GM19043 (cell line): ENCODE data around the gene ELMO1.

Experiments used
- ATAC-seq: cut with Tn5 transposase; IDR thresholded peaks from one replicate; pipeline ENCODE4 v1.9.1; 2021; ENCODE audit warnings: low read depth; ENCODE audit not compliant: unreplicated experiment

The ELMO1 gene

GRCh38 chr7:36910401-36910800 lies 538.3 kb downstream of the ELMO1 start:
- ATAC-seq: no peak

GRCh38 chr7:36906956-36907635 lies 541.6 kb downstream of the ELMO1 start:
- ATAC-seq: no peak

GRCh38 chr7:36906448-36906847 lies 542.2 kb downstream of the ELMO1 start:
- no peak for ATAC-seq

GRCh38 chr7:36905841-36906240 lies 542.8 kb downstream of the ELMO1 start:
- ATAC-seq: no peak

- no peak for ATAC-seq
These were observed 543.9 kb downstream of the ELMO1 start for GRCh38 chr7:36904802-36905201.

- no peak for ATAC-seq
These were observed 544.6 kb downstream of the ELMO1 start for GRCh38 chr7:36904101-36904500.

DNA sequence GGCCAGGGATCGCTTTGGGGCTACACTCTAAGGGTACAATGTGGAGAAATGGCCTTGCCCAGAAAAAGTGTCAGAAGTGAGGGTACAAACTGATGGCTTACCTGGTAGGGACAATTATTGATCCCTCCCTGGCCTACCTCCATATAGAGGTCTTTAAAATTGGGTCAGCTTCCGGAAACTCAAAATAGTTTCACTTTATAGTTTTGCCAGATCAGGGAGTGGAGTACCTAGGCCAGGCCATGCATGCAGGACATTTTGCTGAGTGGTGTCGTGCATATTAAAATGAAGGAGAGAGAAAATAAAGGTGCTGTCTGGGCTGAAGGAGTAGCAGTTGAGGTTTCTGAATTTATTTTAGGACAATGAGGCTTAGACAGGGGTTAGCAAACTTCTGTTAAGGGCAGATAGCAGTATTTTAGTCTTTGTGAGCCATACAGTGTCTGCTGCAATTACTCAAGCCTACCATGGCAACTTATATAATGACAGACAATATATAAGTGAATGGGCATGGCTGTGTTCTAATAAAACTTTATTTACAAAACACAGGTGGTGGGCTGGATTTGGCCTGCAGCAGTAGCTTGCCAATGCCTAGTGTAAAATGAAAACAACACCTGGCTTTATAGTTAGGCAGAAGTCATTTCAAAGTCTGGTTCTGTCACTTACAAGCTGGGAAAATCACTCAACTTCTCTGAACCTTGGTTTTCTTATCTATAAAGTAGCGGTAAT lies 547.5 kb downstream of the ELMO1 start:
- no peak for ATAC-seq

GRCh38 chr7:36898186-36898585 lies 550.5 kb downstream of the ELMO1 start:
- ATAC-seq: no peak

GRCh38 chr7:36896956-36897590 lies 551.6 kb downstream of the ELMO1 start:
- ATAC-seq: no peak

DNA sequence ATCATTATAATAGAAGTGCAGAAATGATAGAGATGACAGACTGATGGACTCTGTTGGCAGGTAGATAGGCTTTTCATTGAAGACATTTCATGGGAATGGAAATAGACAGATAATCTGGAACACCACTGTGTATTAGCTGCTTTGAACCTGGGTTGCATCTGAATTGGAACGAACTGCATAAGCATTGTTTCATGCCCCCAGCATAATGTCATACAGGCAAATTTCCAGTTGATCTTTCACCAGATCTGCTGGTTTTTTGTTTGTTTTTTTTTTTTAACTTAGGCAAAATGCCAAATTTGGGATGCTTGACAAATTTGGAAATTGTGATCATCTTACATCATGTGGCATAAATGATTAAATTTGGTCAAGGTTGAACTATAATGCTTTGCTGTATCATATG lies 552.2 kb downstream of the ELMO1 start:
- ATAC-seq: no peak

GRCh38 chr7:36895192-36895591 lies 553.5 kb downstream of the ELMO1 start:
- no peak for ATAC-seq

- ATAC-seq: no peak
These were observed 554.5 kb downstream of the ELMO1 start for GRCh38 chr7:36894190-36894589.

DNA sequence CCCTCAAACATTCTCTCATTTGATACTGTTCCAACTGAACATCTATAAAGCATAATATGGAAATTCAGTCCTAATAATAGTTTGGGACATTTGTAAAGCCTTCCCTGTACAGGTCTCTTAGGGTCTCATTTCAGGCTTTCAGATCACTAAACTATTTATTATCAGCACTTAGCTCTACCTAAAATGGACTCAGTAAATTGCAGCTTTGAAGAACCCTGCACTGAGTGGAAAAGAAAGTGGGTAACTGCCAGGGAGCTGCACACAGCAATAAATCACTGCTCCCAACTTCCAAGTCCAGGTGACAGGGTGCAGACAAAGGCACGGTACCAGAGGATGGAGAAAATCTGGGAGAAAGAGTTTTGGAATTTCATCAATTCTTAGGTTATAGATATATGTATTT lies 559.5 kb downstream of the ELMO1 start:
- ATAC-seq: no peak

- no peak for ATAC-seq
These were observed 560.7 kb downstream of the ELMO1 start for GRCh38 chr7:36887969-36888368.

DNA sequence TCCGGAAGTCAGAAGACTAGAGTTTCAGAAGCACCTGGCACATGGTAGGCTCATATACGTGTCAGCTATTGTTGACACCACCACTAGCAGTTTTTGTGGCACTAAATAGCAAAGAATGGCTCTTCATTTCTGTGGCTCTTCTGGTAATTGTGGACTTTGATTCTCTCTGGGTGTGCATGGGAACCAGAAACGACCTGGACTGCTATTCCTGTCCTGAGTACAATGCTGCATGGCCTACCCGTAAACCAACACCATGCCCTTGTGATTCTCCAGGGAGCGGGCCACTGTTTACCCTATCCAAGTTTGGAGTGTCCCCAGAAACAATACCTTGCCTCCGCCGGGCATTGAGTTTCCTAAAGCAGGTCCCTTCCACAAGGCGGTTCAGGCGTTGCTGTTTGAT lies 561.4 kb downstream of the ELMO1 start:
- no peak for ATAC-seq

DNA sequence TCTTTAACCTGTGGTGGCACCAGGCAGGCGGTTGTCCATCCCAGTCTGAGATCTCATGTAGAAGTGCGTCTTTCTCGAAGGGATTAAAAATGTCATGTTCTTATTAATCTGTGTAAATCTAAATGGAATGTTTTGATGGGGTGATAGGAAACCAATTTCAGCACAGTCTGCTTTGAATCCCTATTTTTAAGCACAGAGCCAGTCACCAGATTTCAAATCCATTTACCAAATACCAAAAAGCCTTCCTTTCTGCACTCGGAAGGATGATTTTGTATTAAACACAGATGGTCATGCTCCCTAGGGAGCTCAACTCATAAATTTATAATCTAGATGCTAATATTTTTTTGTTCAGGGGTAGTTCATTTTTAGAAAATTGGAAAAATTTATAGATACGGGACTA lies 563.8 kb downstream of the ELMO1 start:
- ATAC-seq: no peak

GRCh38 chr7:36884351-36884750 lies 564.3 kb downstream of the ELMO1 start:
- no peak for ATAC-seq

DNA sequence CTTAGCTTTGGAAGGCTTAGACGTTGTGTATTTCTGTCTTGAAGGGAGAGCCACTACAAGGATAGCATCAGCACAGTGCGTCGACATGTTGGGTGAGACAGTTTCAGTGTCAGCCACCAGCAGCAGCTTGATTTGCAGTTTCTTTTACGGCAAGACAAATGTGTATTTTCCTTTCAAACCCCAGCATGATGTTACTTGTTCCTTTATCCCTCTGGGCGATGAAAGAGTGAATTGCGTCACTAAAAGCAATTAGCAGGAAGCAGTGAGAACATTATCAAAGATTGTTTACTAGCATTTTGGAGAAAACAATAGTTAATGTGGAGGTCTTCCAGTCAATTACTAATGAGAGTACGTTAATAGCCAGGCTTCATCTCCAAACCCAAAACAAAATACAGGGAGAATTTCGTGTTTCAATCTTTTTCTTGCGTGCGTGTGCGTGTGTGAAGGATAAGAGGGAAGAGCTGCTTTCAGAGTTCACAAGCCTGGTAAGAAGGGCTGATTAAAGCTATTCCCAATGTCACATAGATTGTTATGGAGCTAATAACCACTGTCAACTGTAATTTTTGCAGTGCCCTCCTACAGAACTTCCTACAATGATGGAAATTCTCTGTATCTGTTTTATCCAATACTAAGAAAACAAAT lies 567.3 kb downstream of the ELMO1 start:
- no peak for ATAC-seq

- no peak for ATAC-seq
These were observed 568.6 kb downstream of the ELMO1 start for GRCh38 chr7:36880108-36880507.

- no peak for ATAC-seq
These were observed 569.6 kb downstream of the ELMO1 start for GRCh38 chr7:36879021-36879420.

GRCh38 chr7:36878288-36878687 lies 570.4 kb downstream of the ELMO1 start:
- ATAC-seq: no peak
